Right cardiac atrium (tissue), 5 donors: Measurements from ENCODE around the gene FCHSD2. TPM values are rescaled to one million over a fixed set of nuclear protein-coding genes. Genes with fewer than 3 reads are reported as not detected.

Experiments used
- ATAC-seq, 2 donors: fragments of 200-7000 bp; cut with Tn5 transposase; one replicate each; pipeline versions ENCODE4 v1.8.0 to v1.9.1; 2020; ENCODE audit warnings: moderate library complexity in 2 of 2, mild to moderate bottlenecking in 1 of 2
- DNase-seq, 3 donors: peaks; one replicate each; pipeline ENCODE4 v3.0.0-alpha.2; 2020
- H3K27ac ChIP-seq: one replicate; pipeline ENCODE4 v1.5.1; 2013; ENCODE audit warnings: mild to moderate bottlenecking, low read length, control low read depth, moderate library complexity
- H3K27me3 ChIP-seq: one replicate; pipeline ENCODE4 v1.6.1; 2013; ENCODE audit not compliant: control insufficient read depth, insufficient read depth
- H3K4me1 ChIP-seq: one replicate; pipeline ENCODE4 v1.6.1; 2013; ENCODE audit warnings: low read length; ENCODE audit not compliant: control insufficient read depth, insufficient read depth
- H3K4me3 ChIP-seq: one replicate; pipeline ENCODE4 v1.5.1; 2013; ENCODE audit warnings: low read length, control low read depth
- H3K9me3 ChIP-seq: one replicate; pipeline ENCODE4 v1.6.1; 2013; ENCODE audit warnings: low read length; ENCODE audit not compliant: control insufficient read depth
- WGBS: extraction: QIAGEN DNeasy Blood & Tissue Kit; methylation state at CpG from one replicate; pipeline ENCODE4 v1.1.7; 2013; 5-methylcytosine and 5-hydroxymethylcytosine counted together
- intact Hi-C, 4 donors: fragments of 100-400 bp; cut with DNase I; formaldehyde crosslinking; loops; one replicate each; pipeline versions ENCODE4 v1.11.0 to v1.14.0; 2022 to 2023
- polyA plus RNA-seq: library from polyadenylated mRNA; stranded (reverse); fragments of 200-250 nt; gene quantifications from one replicate; pipeline ENCODE4 v1.2.3, GENCODE V29; 2013
- total RNA-seq, 4 donors: library from RNA; stranded (reverse); fragmentation: NEBNext Ultra II Directional; extraction: Animal tissue kit (Norgen Biotek cat#: 25700); gene quantifications; one replicate each; pipeline ENCODE4 v1.2.1, GENCODE V29; 2021
- donor health status: healthy with polysubstance abuse.
- donor health status: DM: no; HTN: yes; CAD: no.
- donor health status: DM: no; HTN: no; CAD: no.
- donor health status: DM: no; HTN: yes; CAD: no; lungs with severe emphysema.
- donor health status: DM: yes; HTN: yes; CAD: no.

FCHSD2 gene
- total and polyA plus RNA-seq, 5 donors, result 12.6 to 54.1 (median 36.2) TPM

DNA sequence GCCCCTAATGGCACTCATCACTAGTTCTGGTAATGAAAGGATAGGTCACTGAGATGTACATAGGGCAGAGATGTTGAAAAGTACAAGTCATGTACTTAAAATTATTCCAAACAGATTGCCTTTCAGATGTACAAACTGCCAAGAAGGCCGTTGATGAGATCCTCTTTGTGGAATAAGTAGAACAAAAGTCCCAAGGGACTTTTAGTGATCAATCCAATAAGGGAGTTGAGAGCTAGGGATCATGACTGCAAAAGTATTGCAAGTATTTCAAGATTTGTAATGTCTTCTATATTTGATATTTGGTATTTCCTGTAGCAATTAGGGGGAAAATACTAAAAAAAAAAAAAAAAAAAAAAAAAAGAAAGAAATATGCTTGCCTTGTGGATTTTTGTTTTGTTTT, 245.7 kb downstream of the FCHSD2 start:
- DNase-seq (no peak), ATAC-seq (no peak)
- intact Hi-C loops, result no loop called here
- no peak overlapping the region for H3K4me3 ChIP-seq
- H3K27me3 ChIP-seq, result no peaks in the 10 kb centered on the region
- H3K9me3 ChIP-seq, result no peaks in the 10 kb centered on the region
- H3K27ac ChIP-seq, result no peak overlapping the region
- H3K4me1 ChIP-seq, result no peaks in the 10 kb centered on the region
- WGBS, result 69% methylated on average over 1 of the region's 1 CpG

DNA sequence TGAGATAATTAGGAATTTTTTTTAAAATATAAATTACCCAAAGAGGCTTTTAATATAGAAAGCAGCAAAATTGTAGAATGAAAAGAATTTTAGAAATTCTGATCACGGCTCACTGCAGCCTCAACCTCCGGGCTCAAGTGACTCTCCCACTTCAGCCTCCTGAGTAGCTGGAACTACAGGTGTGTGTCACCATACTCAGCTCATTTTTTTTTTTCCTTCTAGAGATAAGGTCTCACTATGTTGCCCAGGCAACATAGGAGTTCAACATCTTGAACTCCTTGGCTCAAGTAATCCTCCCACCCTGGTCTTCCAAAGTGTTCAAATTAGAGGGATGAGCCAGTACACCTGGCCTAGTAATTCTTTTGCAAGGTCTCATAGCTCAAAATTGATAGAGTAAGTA, 251.2 kb downstream of the FCHSD2 start:
- DNase-seq (no peak), ATAC-seq (no peak)
- WGBS, result 97% methylated on average over 2 of the region's 2 CpGs
- no peaks in the 10 kb centered on the region for H3K27me3 ChIP-seq
- no peaks in the 10 kb centered on the region for H3K4me1 ChIP-seq
- intact Hi-C loops, result no loop called here
- H3K4me3 ChIP-seq, result no peak overlapping the region
- no peaks in the 10 kb centered on the region for H3K9me3 ChIP-seq
- H3K27ac ChIP-seq, result no peak overlapping the region

DNA sequence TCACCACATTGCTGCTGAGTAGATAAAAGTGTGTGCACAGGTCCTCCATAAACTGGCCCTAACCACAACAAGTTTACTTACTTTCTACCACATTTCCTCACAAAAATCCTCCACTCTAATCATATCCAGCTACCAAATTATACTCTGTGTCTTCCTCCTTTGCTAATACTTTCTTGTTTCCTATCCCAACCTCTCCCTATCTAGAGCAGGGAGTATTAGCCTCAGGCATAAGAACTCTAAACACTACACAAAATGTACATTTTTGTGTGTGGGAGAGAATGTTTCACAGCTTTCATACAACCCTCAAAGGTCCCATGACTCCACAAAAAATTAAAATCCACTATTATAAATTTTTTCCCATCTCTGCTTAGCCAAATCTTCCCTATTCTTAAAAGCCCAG, 255.5 kb downstream of the FCHSD2 start:
- Histone ChIP-seq H3K27ac (no peak overlapping the region), H3K4me3 (no peak overlapping the region)
- intact Hi-C loops, result no loop called here

DNA sequence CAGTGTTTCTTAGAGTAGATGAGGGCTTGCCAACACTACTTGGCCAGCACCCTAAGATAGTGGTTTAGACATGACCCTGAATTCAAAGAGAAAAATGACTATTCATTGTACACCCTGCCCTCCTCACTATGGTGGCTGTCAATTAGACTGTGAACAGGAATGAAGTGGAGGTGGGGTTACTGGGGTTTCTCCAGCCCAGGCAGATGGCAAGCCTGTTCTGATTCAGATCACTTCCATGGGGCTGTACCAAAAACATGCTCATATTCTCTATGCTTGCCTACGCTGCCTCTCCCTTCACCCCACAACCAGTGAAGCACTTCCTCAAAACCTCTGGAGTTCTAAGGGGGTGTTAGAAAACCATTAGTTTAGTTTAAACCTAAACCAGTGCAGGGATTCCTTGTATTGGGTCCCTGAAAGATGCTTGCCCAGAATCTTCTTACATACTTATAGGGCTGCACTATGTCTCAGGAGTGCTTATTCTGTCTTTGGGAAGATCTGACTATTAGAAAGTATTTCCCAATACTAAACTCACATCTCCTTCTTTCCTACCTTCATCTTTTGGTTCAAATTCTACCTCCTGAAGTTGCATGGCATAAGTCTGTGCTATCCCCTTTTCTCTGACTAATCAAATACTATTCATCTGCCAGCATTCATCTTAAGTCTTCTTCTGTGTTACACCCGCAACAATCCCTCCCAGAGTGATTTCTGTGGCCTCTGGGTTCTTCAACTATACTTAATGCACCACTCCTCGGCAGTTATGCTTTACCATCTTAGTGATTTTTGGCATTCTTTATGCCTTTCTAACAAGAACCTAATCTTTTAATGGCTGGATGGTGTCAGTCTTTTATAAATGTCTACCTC, 256.1 kb downstream of the FCHSD2 start:
- Histone ChIP-seq H3K27me3 (no peaks in the 10 kb centered on the region), H3K9me3 (no peaks in the 10 kb centered on the region), H3K4me3 (no peak overlapping the region), H3K27ac (no peak overlapping the region), H3K4me1 (no peaks in the 10 kb centered on the region)
- WGBS, result 94% methylated on average over 3 of the region's 3 CpGs
- peak in 1 of 2 donors; percentile 25 for ATAC-seq
- intact Hi-C loops, result no loop called here
- DNase-seq, result no peak

More for the DNA sequence above, 255.5 kb downstream of the FCHSD2 start:
- Histone ChIP-seq H3K4me1 (no peaks in the 10 kb centered on the region), H3K27me3 (no peaks in the 10 kb centered on the region), H3K9me3 (no peaks in the 10 kb centered on the region)
- DNase-seq (no peak), ATAC-seq (no peak)

DNA sequence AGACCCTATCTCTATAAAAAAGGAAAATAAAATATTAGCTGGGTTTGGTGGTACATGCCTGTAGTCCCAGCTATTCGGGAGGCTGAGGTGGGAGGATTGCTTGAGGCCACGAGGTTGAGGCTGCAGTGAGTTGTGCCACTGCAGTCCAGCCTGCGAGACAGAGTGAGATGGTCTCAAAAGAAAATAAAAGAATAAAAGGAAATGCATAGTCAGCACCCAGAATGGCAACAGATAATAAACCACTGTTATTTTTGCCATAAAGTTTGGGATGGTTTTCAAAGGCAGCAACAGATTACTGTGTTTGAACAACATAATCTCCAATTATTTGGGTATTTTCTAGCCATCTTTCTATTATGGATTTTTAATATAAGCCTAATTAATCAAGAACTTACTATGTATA, 266.0 kb downstream of the FCHSD2 start:
- no peaks in the 10 kb centered on the region for H3K4me1 ChIP-seq
- 98% methylated on average over 3 of the region's 3 CpGs for WGBS
- H3K9me3 ChIP-seq, result no peaks in the 10 kb centered on the region
- H3K27me3 ChIP-seq, result no peaks in the 10 kb centered on the region
- no peak overlapping the region for H3K4me3 ChIP-seq
- DNase-seq, result no peak
- H3K27ac ChIP-seq, result no peak overlapping the region
- no peak for ATAC-seq
- intact Hi-C loops, result no loop called here

DNA sequence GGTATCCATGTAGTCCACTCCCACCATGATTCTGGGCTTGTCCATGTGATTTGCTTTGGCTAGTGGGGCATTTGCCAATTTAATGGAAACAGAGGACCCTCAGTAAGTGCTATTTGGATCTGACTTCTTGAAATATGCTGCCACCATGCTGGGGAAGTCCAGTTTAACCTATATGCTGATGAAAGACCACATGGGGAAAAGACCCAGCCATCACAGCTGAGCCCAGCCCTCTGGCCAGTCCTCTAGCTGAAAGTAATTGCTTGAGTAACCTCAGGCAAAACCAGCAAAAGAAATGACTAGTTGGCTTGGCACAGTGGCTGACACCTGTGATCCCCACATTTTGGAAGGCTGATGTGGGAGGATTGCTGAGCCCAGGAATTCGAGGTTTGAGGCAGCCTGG, 266.4 kb downstream of the FCHSD2 start:
- Histone ChIP-seq H3K9me3 (no peaks in the 10 kb centered on the region), H3K4me3 (no peak overlapping the region), H3K4me1 (no peaks in the 10 kb centered on the region), H3K27ac (no peak overlapping the region), H3K27me3 (no peaks in the 10 kb centered on the region)
- intact Hi-C loops, result no loop called here
- 97% methylated on average over 1 of the region's 1 CpG for WGBS
- ATAC-seq, result no peak
- DNase-seq, result no peak

DNA sequence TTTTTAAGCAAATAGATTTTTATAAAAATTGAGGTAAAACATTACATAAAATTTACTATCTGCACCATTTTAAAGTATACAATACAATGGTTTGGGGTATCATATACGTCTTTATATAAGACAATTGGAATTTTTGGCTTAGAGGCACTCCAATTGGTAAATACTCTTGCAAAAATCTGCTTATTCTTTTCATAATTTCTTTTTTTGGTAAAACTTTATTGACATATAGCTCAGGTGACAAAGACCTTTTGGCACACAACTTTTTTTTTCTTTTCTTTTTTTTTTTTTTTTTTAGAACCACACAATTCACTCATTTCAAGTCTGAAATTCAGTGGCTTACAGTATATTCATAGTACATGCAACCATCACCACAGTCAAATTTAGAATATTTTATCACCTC, 270.1 kb downstream of the FCHSD2 start:
- ATAC-seq (no peak), DNase-seq (no peak)
- Histone ChIP-seq H3K4me1 (no peaks in the 10 kb centered on the region), H3K9me3 (no peaks in the 10 kb centered on the region), H3K4me3 (no peak overlapping the region), H3K27ac (no peak overlapping the region), H3K27me3 (no peaks in the 10 kb centered on the region)
- intact Hi-C loops, result no loop called here
- WGBS, result 98% methylated on average over 1 of the region's 1 CpG

DNA sequence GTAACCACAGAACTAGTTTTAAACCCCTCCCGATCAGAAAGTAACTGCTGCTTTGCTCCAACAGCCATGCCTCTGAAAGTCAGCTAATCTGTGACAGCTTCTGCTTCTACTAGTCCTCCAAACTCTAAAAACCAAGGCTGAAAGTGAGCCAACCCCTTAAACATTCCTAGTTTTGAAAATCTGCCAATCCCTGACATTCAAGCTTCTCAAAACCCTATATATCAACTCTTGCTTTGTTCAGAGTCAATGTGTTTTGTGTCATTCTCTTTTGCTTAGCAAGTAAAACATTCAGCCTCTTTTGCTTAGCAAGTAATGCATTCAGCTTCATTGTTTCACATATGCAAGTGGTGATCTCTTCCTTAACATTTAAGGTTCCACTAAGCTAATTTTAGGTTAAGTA, 271.0 kb downstream of the FCHSD2 start:
- 72% methylated on average over 1 of the region's 1 CpG for WGBS
- intact Hi-C loops, result no loop called here

DNA sequence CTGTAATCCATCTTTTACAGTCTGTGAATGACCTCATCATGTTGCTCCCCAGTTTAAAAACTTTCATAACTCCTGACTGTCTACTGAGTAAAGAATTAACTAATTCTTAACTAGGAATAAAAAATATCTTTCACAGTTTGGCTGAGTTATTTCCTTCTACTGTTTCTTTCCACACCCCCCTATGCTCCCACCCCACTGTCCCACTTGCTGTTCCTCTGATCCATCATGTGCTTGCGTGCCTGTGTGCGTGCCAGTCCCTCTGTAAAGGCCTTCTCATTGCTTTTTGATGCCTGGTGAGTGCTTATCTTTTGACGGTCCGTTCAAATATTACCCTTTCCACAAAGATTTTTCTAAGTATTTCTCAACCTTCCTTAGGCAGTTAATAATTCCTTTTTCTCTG, 272.3 kb downstream of the FCHSD2 start:
- intact Hi-C loops, result no loop called here
- Histone ChIP-seq H3K4me3 (no peak overlapping the region), H3K4me1 (peaks cover 4% of the 10 kb centered on the region), H3K9me3 (no peaks in the 10 kb centered on the region), H3K27ac (no peak overlapping the region), H3K27me3 (no peaks in the 10 kb centered on the region)
- DNase-seq (peak in 2 of 3 donors; percentile 31 to 65), ATAC-seq (peak; percentile 33 to 51)
- 51% methylated on average over 4 of the region's 4 CpGs for WGBS

More for the DNA sequence above, 271.0 kb downstream of the FCHSD2 start:
- Histone ChIP-seq H3K4me3 (no peak overlapping the region), H3K9me3 (no peaks in the 10 kb centered on the region), H3K4me1 (no peaks in the 10 kb centered on the region), H3K27me3 (no peaks in the 10 kb centered on the region), H3K27ac (no peak overlapping the region)
- no peak for DNase-seq
- ATAC-seq, result no peak

DNA sequence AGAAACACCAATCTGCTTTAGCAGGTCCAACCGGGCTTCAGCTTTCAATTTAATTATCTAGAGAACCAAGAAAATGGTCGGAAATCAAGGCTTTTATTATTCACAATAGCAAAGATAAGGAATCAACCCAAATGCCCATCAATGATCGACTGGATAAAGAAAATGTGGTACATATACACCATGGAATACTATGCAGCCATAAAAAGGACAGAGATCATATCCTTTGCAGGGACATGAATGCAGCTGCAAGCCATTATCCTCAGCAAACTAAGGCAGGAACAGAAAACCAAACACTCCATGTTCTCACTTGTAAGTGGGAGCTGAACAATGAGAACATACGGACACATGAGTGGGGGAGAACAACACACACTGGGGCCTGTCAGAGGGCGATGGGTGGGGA, 274.1 kb downstream of the FCHSD2 start:
- Histone ChIP-seq H3K4me1 (peaks cover 5% of the 10 kb centered on the region), H3K9me3 (no peaks in the 10 kb centered on the region), H3K27ac (no peak overlapping the region), H3K27me3 (no peaks in the 10 kb centered on the region), H3K4me3 (no peak overlapping the region)
- DNase-seq (no peak), ATAC-seq (no peak)
- 98% methylated on average over 5 of the region's 5 CpGs for WGBS
- intact Hi-C loops, result no loop called here

DNA sequence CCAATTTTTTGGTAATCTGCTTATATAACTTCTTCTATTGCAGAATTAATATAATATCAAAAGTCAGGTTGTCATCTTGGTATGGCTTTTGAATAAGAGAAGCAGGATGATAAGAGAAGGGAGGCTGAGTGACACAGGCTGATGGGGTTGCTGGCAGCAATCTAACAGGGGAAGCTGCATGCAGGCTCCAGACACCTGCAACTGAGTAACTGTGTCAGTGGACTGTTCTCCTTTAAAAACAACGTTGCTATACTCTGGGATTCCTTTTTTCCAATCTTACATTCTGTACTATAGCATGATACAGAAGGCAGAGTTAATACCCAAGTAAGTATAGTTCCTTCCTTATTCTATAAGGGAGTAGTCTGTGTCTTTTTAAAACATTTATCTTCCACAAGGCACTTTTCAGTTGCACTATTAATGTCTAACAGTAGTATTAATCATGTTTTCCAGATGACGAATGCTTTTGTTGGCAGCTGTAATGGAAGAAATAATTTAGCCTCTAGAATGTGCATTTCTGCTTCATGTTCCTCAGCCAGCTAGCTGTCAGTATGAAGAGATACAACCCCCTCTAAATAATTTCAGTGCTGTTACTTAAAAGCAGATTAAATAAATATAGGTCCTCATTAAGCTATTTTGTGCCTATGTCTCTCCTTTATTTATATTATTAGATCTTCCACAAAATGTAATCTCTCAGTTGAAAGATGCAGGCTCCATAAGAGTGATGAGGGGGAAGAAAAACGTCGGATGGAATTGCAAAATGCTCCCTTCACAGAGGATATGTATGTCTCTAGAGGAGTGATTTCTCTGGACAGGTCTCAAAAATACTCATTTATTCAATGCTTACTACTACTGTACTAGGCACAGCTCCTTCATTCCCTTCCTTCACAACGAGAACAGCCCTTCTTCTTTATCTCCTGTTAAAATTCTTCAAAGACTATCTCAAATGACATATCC, 277.1 kb downstream of the FCHSD2 start:
- peak; percentile 83 to 87 for ATAC-seq
- Histone ChIP-seq H3K27me3 (no peaks in the 10 kb centered on the region), H3K9me3 (no peaks in the 10 kb centered on the region), H3K4me1 (peaks cover 5% of the 10 kb centered on the region), H3K4me3 (no peak overlapping the region), H3K27ac (no peak overlapping the region)
- DNase-seq, result peak in 1 of 3 donors; percentile 49
- 13% methylated on average over 5 of the region's 5 CpGs for WGBS
- intact Hi-C loops, result no loop called here
